GM12891 (cell line): ENCODE measurements around the gene SCN4A.
"Not testable (repeated sequence)": the region's sequence is repeated elsewhere in the genome, so short reads cannot be mapped to it uniquely, and the experiment has no call there.

ENCODE experiments used
- PAX5 ChIP-seq: IDR thresholded peaks from 2 replicates; pipeline ENCODE4 v1.6.1; 2011; ENCODE audit warnings: low read length, moderate library complexity, mild to moderate bottlenecking; ENCODE audit not compliant: insufficient read depth, severe bottlenecking
- POLR2A ChIP-seq: IDR thresholded peaks from 2 replicates; pipeline ENCODE4 v1.6.1; 2011; ENCODE audit warnings: low read depth, low read length, control low read depth
- POLR2AphosphoS5 ChIP-seq: IDR thresholded peaks from 2 replicates; pipeline ENCODE4 v1.6.1; 2011; ENCODE audit warnings: low read depth, low read length, control low read depth
- POU2F2 ChIP-seq: IDR thresholded peaks from 2 replicates; pipeline ENCODE4 v1.6.1; 2011; ENCODE audit warnings: low read depth, mild to moderate bottlenecking, control low read depth, low read length, moderate library complexity
- SPI1 ChIP-seq: IDR thresholded peaks from 2 replicates; pipeline ENCODE4 v1.6.1; 2011; ENCODE audit warnings: low read depth, low read length, control low read depth
- TAF1 ChIP-seq: IDR thresholded peaks from 2 replicates; pipeline ENCODE4 v1.6.1; 2011; ENCODE audit warnings: low read depth, low read length, control low read depth

GRCh38 chr17:64019551-64019961, 46.8 kb upstream of the SCN4A start:
- TF ChIP-seq TAF1, SPI1, POLR2AphosphoS5, POLR2A, PAX5, POU2F2: not testable (repeated sequence)
